ENCODE measurements around the gene LRPPRC. TPM values are rescaled to one million over a fixed set of nuclear protein-coding genes. Genes with fewer than 3 reads are reported as not detected.

The LRPPRC gene
- total RNA-seq, 1 experiment from 2014 or later = 253 TPM

DNA sequence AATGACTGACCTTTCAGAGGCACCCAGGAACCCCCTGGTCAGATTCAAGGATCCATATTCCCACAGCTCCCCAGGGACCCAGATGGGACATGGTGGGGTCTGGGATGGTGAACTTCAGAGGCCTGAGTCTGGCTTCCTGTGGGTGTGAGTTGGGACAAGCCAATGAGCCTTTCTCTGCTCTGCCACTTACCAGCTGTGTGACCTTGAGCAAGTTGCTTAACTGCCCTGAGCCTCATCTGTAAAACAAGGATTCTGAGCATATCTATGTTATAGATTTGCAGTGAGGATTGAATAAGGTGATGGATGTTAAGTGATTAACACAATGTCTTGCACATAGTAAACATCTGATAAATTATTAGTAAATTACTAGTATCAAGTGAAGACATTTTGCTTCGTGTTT, 150.6 kb downstream of the LRPPRC start (continued):
- TF ChIP-seq, protein P1, sequence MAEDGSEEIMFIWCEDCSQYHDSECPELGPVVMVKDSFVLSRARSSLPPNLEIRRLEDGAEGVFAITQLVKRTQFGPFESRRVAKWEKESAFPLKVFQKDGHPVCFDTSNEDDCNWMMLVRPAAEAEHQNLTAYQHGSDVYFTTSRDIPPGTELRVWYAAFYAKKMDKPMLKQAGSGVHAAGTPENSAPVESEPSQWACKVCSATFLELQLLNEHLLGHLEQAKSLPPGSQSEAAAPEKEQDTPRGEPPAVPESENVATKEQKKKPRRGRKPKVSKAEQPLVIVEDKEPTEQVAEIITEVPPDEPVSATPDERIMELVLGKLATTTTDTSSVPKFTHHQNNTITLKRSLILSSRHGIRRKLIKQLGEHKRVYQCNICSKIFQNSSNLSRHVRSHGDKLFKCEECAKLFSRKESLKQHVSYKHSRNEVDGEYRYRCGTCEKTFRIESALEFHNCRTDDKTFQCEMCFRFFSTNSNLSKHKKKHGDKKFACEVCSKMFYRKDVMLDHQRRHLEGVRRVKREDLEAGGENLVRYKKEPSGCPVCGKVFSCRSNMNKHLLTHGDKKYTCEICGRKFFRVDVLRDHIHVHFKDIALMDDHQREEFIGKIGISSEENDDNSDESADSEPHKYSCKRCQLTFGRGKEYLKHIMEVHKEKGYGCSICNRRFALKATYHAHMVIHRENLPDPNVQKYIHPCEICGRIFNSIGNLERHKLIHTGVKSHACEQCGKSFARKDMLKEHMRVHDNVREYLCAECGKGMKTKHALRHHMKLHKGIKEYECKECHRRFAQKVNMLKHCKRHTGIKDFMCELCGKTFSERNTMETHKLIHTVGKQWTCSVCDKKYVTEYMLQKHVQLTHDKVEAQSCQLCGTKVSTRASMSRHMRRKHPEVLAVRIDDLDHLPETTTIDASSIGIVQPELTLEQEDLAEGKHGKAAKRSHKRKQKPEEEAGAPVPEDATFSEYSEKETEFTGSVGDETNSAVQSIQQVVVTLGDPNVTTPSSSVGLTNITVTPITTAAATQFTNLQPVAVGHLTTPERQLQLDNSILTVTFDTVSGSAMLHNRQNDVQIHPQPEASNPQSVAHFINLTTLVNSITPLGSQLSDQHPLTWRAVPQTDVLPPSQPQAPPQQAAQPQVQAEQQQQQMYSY (CRISPR knock-in tag; IDR thresholded peaks at IDR 0.05) = no peak
- TF ChIP-seq NFATC4 (CRISPR knock-in tag; IDR thresholded peaks at IDR 0.05) (no peak), MYBL2 (CRISPR knock-in tag; IDR thresholded peaks at IDR 0.05) (no peak), JAZF1 (CRISPR knock-in tag; IDR thresholded peaks at IDR 0.05) (no peak), SP1 (CRISPR knock-in tag; conservative IDR thresholded peaks at IDR 0.05) (no peak)
- TF ChIP-seq, protein P2, sequence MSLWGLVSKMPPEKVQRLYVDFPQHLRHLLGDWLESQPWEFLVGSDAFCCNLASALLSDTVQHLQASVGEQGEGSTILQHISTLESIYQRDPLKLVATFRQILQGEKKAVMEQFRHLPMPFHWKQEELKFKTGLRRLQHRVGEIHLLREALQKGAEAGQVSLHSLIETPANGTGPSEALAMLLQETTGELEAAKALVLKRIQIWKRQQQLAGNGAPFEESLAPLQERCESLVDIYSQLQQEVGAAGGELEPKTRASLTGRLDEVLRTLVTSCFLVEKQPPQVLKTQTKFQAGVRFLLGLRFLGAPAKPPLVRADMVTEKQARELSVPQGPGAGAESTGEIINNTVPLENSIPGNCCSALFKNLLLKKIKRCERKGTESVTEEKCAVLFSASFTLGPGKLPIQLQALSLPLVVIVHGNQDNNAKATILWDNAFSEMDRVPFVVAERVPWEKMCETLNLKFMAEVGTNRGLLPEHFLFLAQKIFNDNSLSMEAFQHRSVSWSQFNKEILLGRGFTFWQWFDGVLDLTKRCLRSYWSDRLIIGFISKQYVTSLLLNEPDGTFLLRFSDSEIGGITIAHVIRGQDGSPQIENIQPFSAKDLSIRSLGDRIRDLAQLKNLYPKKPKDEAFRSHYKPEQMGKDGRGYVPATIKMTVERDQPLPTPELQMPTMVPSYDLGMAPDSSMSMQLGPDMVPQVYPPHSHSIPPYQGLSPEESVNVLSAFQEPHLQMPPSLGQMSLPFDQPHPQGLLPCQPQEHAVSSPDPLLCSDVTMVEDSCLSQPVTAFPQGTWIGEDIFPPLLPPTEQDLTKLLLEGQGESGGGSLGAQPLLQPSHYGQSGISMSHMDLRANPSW (CRISPR knock-in tag; conservative IDR thresholded peaks at IDR 0.05; ENCODE audit: low read depth) = no peak

DNA sequence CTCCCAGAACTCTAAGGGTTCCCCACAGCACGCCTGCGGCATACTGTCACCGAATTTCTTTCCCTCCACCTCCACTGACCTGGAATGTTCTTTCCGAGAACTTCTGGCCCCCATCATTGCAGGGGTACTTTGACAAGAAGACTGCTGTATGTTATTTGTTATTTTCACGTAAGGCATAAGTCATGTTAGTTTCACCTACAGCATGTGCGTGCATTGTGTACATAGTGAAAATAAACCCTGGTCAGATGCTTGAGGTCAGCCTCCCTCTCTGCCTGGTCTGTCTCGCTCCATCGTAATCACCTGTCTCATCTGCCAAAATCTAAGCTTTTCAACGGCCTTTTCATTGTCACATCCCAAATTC, 152.9 kb downstream of the LRPPRC start:
- H3K36me3 Mint-ChIP-seq = no peaks in the 10 kb centered on the region

More for the DNA sequence above, 152.9 kb downstream of the LRPPRC start:
- Mint-ChIP-seq H3K4me1 (peaks cover 8% of the 10 kb centered on the region), H3K9me3 (no peaks in the 10 kb centered on the region), H3K27ac (no peak overlapping the region), H3K4me3 (no peak overlapping the region), H3K27me3 (ENCODE audit: low read depth) (no peaks in the 10 kb centered on the region)
- POLR2A ChIA-PET = no interaction called here
- DNase-seq (ENCODE audit: low spot score) = no peak
- TF ChIP-seq NR3C1 (CRISPR knock-in tag; conservative IDR thresholded peaks at IDR 0.05; ENCODE audit: low read depth) (no peak), ZNF263 (CRISPR knock-in tag; IDR thresholded peaks at IDR 0.05; ENCODE audit: low read depth) (no peak), ARID4B (CRISPR knock-in tag; IDR thresholded peaks at IDR 0.05; ENCODE audit: borderline replicate concordance) (no peak), NR2C2 (CRISPR knock-in tag; IDR thresholded peaks at IDR 0.05) (no peak), NR1H2 (CRISPR knock-in tag; IDR thresholded peaks at IDR 0.05) (no peak), USF1 (CRISPR knock-in tag; IDR thresholded peaks at IDR 0.05) (no peak), TP53 (CRISPR knock-in tag; IDR thresholded peaks at IDR 0.05) (no peak), GRHL2 (CRISPR knock-in tag; IDR thresholded peaks at IDR 0.05; ENCODE audit: insufficient replicate concordance, severe bottlenecking) (no peak), NFYB (CRISPR knock-in tag; conservative IDR thresholded peaks at IDR 0.05; ENCODE audit: low read depth) (no peak)
- ATAC-seq = no peak
- CTCF ChIA-PET = interaction anchor here (2.3 kb wide), 1 partner anchor 35 kb away, joined by 5 read pairs; no protein-coding TSS in a partner anchor
